Measurements from ENCODE around the gene ADAMTS15. TPM values are rescaled to one million over a fixed set of nuclear protein-coding genes. Genes with fewer than 3 reads are reported as not detected.

Gene ADAMTS15
- total and polyA plus RNA-seq, 2 donors (not counting 3 experiments of a cell fraction or from before 2014, with no cell fraction given), result 0.08 TPM; not detected in 1

GRCh38 chr11:130469181-130469580 is 20.7 kb downstream of the ADAMTS15 start:
- H3K9me3 ChIP-seq (replicated peaks; ENCODE audit: control insufficient read depth, insufficient read depth, low read length), result no peaks in the 10 kb centered on the region
- POLR2A ChIA-PET, result no interaction called here
- no peak overlapping the region for H2AFZ ChIP-seq (ENCODE audit: low read depth, low read length)
- no peak overlapping the region for H3K4me3 ChIP-seq (replicated peaks in 1 of 3; ENCODE audit: insufficient read depth in 1 of 3, low read depth in 1 of 3, low read length in 3 of 3)
- H3K27me3 ChIP-seq (ENCODE audit: control insufficient read depth in 2 of 2, insufficient read depth in 2 of 2, low read length in 2 of 2), result peaks cover 0 to 2% of the 10 kb centered on the region in 2 experiments
- TF ChIP-seq MAX (IDR thresholded peaks at IDR 0.05; ENCODE audit: insufficient read depth, insufficient read length), result no peak
- TF ChIP-seq FOS (IDR thresholded peaks at IDR 0.05; ENCODE audit: borderline replicate concordance, insufficient read depth, low read length), result no peak
- no peaks in the 10 kb centered on the region for H3K9me1 ChIP-seq (replicated peaks; ENCODE audit: control insufficient read depth, extremely low read depth, insufficient read depth, low read length)
- CTCF ChIA-PET, result no interaction called here
- dilution Hi-C loops (cut with MboI; ENCODE audit: extremely low pct_ligation_motif_present, low sequenced_read_pairs) (no loop called here), intact Hi-C loops (cut with micrococcal nuclease) (no loop called here)
- no peaks in the 10 kb centered on the region for H3K36me3 ChIP-seq (ENCODE audit: control insufficient read depth in 2 of 2, extremely low read depth in 1 of 2, insufficient read depth in 2 of 2, low read length in 2 of 2)
- H3K79me2 ChIP-seq (ENCODE audit: control insufficient read depth, insufficient read depth, low read length), result no peaks in the 10 kb centered on the region
- BruUV-seq (replicated peaks), result no TSS peak
- no peaks in the 10 kb centered on the region for H3K4me1 ChIP-seq (ENCODE audit: control insufficient read depth, extremely low read depth, insufficient read depth, low read length)
- no peak overlapping the region for H3K4me2 ChIP-seq (ENCODE audit: insufficient read depth, low read length)
- H3K27ac ChIP-seq (ENCODE audit: insufficient read depth, low read depth, low read length), result no peak overlapping the region
- no peaks in the 10 kb centered on the region for H4K20me1 ChIP-seq (replicated peaks; ENCODE audit: control insufficient read depth, extremely low read depth, insufficient read depth, low read length)
- no peak overlapping the region for H3K9ac ChIP-seq (replicated peaks; ENCODE audit: extremely low read depth, insufficient read depth, low read length)
- no peak for FAIRE-seq
- no peak for DNase-seq (ENCODE audit: low read depth, low spot score)

GRCh38 chr11:130470832-130471706 is 22.6 kb downstream of the ADAMTS15 start:
- H3K4me1 ChIP-seq (ENCODE audit: control insufficient read depth, extremely low read depth, insufficient read depth, low read length), result no peaks in the 10 kb centered on the region
- no peak overlapping the region for H2AFZ ChIP-seq (ENCODE audit: low read depth, low read length)
- FAIRE-seq (no peak), DNase-seq (ENCODE audit: low read depth, low spot score) (no peak)
- H3K9me1 ChIP-seq (replicated peaks; ENCODE audit: control insufficient read depth, extremely low read depth, insufficient read depth, low read length), result no peaks in the 10 kb centered on the region
- TF ChIP-seq POLR2AphosphoS5 (IDR thresholded peaks at IDR 0.05; ENCODE audit: insufficient read depth, low read depth, low read length), result no peak
- TF ChIP-seq CTCF (IDR thresholded peaks at IDR 0.05; ENCODE audit: extremely low read depth in 1 of 2, insufficient read depth in 1 of 2, low read depth in 1 of 2, low read length in 2 of 2), result no peak
- no peak for TF ChIP-seq FOS (IDR thresholded peaks at IDR 0.05; ENCODE audit: borderline replicate concordance, insufficient read depth, low read length)
- no peak for TF ChIP-seq EZH2 (IDR thresholded peaks at IDR 0.05; ENCODE audit: borderline replicate concordance, low read depth, low read length, severe bottlenecking)
- TF ChIP-seq GATA2 (IDR thresholded peaks at IDR 0.05; ENCODE audit: insufficient read depth, insufficient read length, low read depth, low read length), result no peak
- TF ChIP-seq MYC (IDR thresholded peaks at IDR 0.05; ENCODE audit: low read depth, low read length), result no peak
- TF ChIP-seq JUN (IDR thresholded peaks at IDR 0.05; ENCODE audit: borderline replicate concordance, insufficient read depth, insufficient read length, low read depth), result no peak
- TF ChIP-seq MAX (IDR thresholded peaks at IDR 0.05; ENCODE audit: insufficient read depth, insufficient read length), result no peak
- TF ChIP-seq POLR2A (IDR thresholded peaks at IDR 0.05; ENCODE audit: low read depth, low read length), result no peak
- H3K4me3 ChIP-seq (replicated peaks in 1 of 3; ENCODE audit: insufficient read depth in 1 of 3, low read depth in 1 of 3, low read length in 3 of 3), result no peak overlapping the region
- intact Hi-C loops (cut with micrococcal nuclease), result no loop called here
- no peaks in the 10 kb centered on the region for H3K79me2 ChIP-seq (ENCODE audit: control insufficient read depth, insufficient read depth, low read length)
- BruUV-seq (replicated peaks), result no TSS peak
- no peak overlapping the region for H3K4me2 ChIP-seq (ENCODE audit: insufficient read depth, low read length)
- H4K20me1 ChIP-seq (replicated peaks; ENCODE audit: control insufficient read depth, extremely low read depth, insufficient read depth, low read length), result no peaks in the 10 kb centered on the region
- dilution Hi-C loops (cut with MboI; ENCODE audit: extremely low pct_ligation_motif_present, low sequenced_read_pairs), result no loop called here
- peaks cover 0 to 2% of the 10 kb centered on the region in 2 experiments for H3K27me3 ChIP-seq (ENCODE audit: control insufficient read depth in 2 of 2, insufficient read depth in 2 of 2, low read length in 2 of 2)
- CTCF ChIA-PET, result interaction anchor here (1.0 kb wide), 1 partner anchor 36 kb away, joined by 3 read pairs; no protein-coding TSS in a partner anchor
- no peaks in the 10 kb centered on the region for H3K9me3 ChIP-seq (replicated peaks; ENCODE audit: control insufficient read depth, insufficient read depth, low read length)
- H3K36me3 ChIP-seq (ENCODE audit: control insufficient read depth in 2 of 2, extremely low read depth in 1 of 2, insufficient read depth in 2 of 2, low read length in 2 of 2), result no peaks in the 10 kb centered on the region
- H3K27ac ChIP-seq (ENCODE audit: insufficient read depth, low read depth, low read length), result no peak overlapping the region
- H3K9ac ChIP-seq (replicated peaks; ENCODE audit: extremely low read depth, insufficient read depth, low read length), result no peak overlapping the region
- POLR2A ChIA-PET, result no interaction called here

Data from endothelial cell of umbilical vein (primary cell).